NCI-H345 treated with DMSO at 0.1 percent for 48 hours (cell line): ENCODE results near the gene CALD1.

ENCODE experiments used
- DNase-seq: peaks from one replicate; lab custom pipeline; 2025; ENCODE audit not compliant: unreplicated experiment; lab: John Stamatoyannopoulos, UW

The CALD1 gene

DNA sequence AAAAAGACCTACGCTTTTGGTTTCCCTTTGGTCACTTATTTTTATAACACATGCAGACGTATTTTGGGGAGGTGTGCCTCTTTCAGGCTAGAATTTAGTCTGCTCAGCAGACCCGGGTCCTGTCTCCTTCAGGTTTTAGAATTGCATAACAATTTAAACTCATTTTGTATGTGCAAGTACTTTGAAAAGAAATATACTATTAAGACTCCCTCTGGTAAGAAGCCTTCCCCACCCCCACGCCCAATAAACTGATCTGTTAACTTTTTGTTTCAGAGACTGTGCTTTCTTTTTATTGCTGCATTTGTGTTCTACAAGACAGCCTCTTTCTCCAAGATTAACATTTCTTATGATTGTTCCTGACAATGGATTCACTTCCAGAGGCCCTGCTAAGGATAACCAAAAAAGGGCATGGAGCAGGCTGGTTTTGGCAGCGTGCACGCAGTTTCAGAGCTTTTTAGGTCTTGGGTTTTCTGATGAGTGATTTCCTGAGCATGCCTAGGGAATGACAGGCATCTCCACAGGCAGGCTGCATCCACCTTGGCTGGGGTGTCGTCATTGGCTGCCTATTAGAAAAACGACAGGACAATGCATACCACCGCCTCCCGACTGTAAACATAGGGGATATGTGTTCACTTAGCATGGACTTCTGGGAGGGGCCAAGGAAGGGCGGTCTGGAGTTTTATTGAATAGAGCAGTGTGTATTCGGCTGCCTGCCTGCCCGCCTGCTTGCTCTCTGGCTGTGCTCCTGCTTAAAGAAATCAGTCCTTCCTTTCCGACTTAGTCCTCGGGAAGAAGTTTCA, at the start of gene CALD1:
TSS of gene CALD1 (plus strand) at position 694 of the 800 bp plus-strand sequence. CDS start 88,100 bp downstream, outside the sequence.
- DNase-seq, result no peak

DNA sequence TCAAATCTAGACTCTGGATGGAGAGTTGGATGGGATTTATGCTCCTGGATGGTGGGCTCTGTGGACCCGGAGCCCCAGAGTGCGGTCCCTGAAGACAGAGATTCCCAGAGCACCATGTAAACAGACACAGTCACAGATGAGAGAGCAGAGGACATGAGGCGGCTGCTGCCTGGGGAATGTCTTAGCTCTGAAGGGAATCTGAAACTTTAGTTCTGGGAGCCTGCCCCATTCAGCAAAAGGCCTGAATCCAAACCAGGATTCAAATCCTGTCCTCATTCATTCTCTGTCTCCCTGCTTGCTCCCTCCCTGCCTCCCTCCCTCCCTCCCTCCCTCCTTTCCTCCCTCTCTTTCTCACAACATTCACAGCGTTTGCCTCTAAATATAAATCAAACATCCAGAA, 49.5 kb upstream of the CALD1 start:
- no peak for DNase-seq

DNA sequence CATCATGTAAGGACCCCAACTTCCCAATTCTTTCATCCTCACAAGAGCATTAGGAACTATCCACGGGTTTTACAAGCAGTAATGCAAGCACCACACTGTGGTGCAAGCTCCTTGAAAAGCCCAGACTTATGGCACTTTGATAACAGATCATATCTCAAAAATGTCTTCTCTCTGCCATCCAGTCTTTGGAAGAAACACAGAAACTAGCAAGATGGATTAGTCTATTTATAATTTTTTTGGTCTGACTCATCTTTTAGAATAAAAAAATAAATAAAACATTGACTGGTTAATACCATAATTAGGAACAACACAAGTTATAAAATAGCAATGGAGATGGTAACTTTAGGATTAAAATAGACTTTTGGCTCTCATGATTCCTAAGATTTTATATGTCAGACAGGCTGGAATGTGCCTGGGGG, 49.0 kb upstream of the CALD1 start:
- DNase-seq, result no peak

DNA sequence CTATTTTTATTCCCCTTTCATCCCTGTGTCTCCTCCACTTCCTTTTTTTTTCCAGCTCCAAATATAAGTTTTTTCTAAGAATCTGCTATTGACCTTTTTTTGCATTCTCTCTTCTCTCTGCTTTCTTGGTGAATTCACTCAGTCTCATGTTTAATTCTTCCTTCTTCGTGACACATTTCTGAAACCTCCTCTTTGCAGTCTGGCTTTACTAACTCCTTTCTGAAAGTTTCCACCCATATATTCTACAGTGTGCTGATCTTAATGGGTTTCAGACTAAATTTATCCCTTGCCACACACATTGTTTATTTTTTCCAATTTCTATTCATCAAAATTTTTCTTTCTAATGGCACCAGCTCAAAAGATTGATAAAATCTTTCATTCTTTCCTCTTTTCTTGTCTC, 47.8 kb upstream of the CALD1 start:
- DNase-seq, result no peak

GRCh38 chr7:134732728-134733127, 46.7 kb upstream of the CALD1 start:
- DNase-seq, result no peak

DNA sequence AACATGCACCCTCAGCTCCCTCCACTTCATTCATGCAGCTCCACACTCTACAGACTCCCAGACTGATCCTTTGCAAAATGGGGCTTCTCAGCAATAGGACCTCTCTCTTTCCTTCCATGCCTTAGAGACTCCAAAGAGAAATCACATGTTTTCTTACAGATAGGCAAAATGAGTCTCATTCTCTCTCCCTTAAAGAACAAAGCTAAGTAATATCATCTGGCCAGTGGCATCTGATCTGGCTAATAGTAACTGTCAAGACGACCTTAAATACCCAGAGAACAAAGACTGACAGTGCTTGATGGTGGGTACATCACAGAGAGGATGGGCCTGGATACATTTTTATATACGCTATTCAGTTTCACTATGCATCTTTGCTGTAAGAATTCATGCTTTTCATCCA, 43.1 kb upstream of the CALD1 start:
- no peak for DNase-seq

- DNase-seq, result no peak
Measured at GRCh38 chr7:134737566-134738345, 41.7 kb upstream of the CALD1 start.

GRCh38 chr7:134739362-134739761, 40.1 kb upstream of the CALD1 start:
- DNase-seq, result no peak

DNA sequence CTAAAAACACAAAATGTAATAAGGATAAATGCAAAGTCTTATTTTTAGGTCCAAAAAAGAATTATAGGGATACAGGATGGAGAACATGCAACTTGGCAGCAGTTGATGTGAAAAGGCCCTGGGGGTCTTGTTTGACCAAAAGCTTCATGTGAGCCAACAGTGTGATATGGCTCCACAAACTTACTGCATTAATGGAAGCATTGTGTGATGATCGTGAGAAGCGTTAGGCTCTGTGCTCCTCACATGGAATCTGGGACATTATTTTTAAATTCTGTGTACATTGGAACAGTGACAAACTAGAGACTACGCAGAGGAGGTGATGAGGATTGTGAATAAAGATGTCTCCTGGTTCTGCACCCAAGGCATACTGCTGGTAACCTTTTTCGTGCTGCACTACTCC, 39.1 kb upstream of the CALD1 start:
- DNase-seq, result no peak

GRCh38 chr7:134741907-134742635, 37.4 kb upstream of the CALD1 start:
- no peak for DNase-seq

- no peak for DNase-seq
Measured at GRCh38 chr7:134742688-134743350, 36.6 kb upstream of the CALD1 start.

DNA sequence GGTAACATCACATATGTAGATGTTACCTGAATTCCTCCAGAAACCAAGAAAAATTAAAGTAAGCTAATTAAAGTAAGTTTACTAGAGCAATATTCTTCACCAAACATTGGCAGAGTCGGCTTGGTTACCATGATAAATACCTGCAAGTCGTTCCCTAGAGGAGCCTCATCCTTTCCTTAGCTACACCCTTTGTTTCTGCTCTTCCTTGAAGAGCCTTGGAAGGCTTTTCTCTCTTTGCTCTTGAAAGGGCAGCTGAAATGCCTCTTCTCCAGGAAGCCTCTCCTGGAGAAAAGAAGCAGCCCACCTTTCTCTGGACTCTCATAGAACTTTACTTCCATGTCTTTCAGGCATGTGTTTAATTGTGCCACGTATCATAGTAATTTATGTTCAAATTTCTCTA, 34.9 kb upstream of the CALD1 start:
- no peak for DNase-seq

DNA sequence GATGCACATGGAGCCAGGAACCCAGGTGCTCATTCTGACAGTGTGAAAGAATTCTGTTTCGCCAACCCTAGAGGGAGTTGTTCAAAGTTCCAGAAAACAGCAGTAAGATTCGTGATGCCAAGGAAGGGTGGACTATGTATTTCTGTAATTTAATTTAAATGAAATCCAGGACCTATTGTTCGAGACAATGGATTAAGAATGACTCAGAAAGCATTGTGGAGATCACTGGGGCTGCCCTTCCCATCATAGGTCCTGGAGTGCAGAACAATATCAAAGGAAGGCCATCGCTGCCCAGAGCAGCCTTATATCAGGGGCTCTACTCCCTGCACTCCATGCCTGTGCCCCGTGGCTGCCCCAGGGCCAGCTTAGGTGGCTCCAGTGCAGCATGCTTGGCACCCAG, 32.1 kb upstream of the CALD1 start:
- DNase-seq, result no peak

DNA sequence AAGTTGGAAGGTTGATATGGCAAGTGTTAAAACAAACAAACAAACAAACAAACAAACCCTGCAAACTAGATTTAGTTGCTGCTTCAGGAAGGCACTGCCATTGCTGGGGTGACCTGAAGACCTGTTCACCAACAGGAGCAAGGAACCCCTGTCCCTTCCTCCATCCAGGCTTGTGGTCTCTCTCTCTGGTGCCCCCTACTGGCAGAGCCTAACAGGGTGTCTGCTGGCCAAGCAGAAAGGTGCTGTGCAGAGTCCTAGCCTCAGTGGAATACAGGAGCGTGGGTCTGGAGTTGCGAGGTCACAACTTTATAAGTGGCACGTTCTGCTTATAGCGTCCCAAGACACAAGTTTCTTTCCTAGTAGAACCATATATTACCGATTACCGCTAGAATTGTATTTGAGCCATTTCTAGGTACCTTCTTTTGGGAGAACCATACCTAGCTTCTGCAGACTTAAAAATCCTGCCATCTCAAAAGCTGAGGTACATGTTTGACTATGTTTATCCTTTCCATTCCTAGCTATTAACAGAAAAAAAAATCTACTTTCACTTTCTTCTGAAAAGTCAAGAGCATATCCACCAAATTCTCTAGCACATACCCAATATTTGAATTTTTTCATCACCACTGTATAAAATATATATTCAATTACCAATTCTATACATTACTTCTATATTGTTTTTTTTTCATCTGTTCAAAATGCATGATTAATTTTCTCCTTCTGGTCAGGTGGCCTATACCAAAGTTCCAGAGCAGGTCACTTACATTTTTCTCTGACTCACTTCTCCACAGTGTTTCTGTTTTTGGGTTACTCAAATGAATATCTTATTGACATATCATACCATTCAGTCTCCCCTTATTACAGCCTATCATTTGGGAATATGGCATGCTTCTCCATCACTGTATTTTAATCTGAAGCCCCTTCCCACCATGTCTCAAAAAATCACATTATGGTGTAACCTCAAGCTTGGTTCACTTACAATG, 29.1 kb upstream of the CALD1 start:
- DNase-seq, result no peak

DNA sequence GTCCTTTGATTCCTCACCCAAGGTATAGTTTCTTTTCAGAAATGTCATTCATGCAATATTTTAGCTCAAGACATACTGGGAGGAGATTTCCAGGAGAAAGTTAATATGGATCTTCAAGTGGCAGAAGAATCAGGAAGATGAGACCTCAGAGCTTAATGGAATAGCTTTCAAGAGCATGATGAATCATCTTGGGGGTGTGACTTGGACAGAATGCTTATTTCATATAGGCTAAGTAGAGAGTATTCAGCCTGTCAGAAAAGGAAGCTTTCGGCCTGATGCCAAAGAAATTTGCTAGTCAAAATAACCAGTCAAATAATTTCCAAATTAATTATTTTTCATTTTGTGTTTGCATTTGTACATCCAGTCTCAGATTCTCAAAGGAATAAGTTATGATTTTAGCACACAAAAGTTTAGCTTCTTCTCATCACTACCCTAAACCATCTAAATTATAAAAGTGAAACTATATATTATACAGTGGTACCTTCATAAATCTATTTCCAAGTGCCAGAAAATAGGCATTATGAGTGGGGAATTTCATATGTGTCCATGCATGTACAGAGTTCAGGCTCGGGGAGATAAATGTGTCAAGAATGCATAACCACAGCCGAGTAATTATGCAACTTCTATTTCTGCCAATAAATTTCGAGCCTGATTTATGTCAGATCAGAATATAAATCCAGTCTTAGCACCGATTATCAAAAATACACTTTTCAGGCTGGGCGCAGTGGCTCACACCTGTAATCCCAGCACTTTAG, 27.3 kb upstream of the CALD1 start:
- DNase-seq, result no peak

DNA sequence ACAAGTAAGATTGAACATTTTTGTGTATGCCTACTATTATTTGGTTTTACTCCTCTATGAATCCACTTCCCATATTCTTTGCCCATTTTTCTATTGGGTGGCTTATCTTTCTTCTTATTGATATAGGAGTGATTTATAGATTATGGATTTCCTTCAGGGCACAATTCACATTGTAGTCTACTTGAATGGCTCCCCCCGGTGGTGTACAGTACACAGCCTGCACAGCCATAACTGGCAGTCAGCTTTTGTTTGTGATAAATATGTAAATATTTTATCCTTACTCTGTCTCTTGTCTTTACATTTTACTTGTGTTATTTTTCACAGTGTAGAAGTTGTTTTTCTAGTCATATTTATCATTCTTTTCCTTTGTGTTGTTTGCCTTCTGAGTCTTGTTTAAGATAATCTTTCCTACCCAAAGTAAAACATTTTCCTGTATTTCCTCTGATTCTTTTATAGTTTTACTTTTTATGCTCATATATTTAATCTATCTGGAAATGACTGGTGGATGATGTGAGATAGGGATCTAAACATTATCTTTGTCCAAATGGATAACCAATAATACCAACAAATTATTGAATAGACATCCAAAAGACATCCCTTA, 23.9 kb upstream of the CALD1 start:
- no peak for DNase-seq

GRCh38 chr7:134757938-134758337, 21.5 kb upstream of the CALD1 start:
- no peak for DNase-seq

- DNase-seq, result no peak
Measured at GRCh38 chr7:134758981-134759380, 20.5 kb upstream of the CALD1 start.

DNA sequence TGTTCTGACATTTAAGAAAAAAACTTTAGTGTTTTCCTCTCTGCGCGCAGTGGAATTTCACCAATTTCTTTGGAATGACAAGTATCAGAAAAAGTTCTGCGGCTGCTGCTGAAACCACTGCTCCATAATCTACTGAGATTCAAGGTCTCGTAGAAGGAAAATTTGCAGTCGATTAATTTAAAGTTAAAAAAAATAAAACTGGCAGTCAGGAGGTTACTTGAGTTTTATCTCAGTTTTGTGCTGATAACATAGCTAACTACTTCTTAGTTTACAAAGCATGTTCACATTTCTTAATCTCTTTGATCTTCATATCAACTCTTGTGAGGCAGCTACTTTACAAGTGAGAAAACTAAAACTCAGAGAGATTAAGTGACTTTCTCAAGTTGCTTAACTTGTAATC, 18.2 kb upstream of the CALD1 start:
- no peak for DNase-seq
